ENCODE data around the gene COA3. TPM values are rescaled to one million over a fixed set of nuclear protein-coding genes. Genes with fewer than 3 reads are reported as not detected.

The COA3 gene
- total RNA-seq, 1 experiment from 2014 or later: 64.1 TPM

Small RNAs within 50 kb of the gene (small RNA-seq; reads per million reads assigned to genes)
- gene HMGN2P15 (not detected), gene MIR6781 (not detected)

Other genes with a start within 250 kb of the COA3 start
- 0.22 and 1.3 TPM in 2 replicates for gene HSD17B1, start 245.8 kb downstream of the COA3 start, total RNA-seq (2014; rRNA removed; shearing (Covaris generic); ENCODE audit: low replicate concordance)
- 46.7 and 56.2 TPM in 2 replicates for gene COASY, start 236.6 kb downstream of the COA3 start, total RNA-seq (2014; rRNA removed; shearing (Covaris generic); ENCODE audit: low replicate concordance)
- 33.0 and 42.4 TPM in 2 replicates for gene MLX, start 231.6 kb downstream of the COA3 start, total RNA-seq (2014; rRNA removed; shearing (Covaris generic); ENCODE audit: low replicate concordance)
- gene PSMC3IP, start 221.0 kb downstream of the COA3 start, total RNA-seq (2014; rRNA removed; shearing (Covaris generic); ENCODE audit: low replicate concordance): 5.3 and 7.9 TPM in 2 replicates
- 37.4 and 39.5 TPM in 2 replicates for gene RETREG3, start 189.3 kb downstream of the COA3 start, total RNA-seq (2014; rRNA removed; shearing (Covaris generic); ENCODE audit: low replicate concordance)
- 27.4 and 47.6 TPM in 2 replicates for gene TUBG1, start 189.0 kb downstream of the COA3 start, total RNA-seq (2014; rRNA removed; shearing (Covaris generic); ENCODE audit: low replicate concordance)
- gene TUBG2, start 139.4 kb downstream of the COA3 start, total RNA-seq (2014; rRNA removed; shearing (Covaris generic); ENCODE audit: low replicate concordance): 15.3 and 17.5 TPM in 2 replicates
- gene PLEKHH3, start 121.7 kb downstream of the COA3 start, total RNA-seq (2014; rRNA removed; shearing (Covaris generic); ENCODE audit: low replicate concordance): 6.7 and 7.0 TPM in 2 replicates
- gene CCR10, start 116.9 kb downstream of the COA3 start, total RNA-seq (2014; rRNA removed; shearing (Covaris generic); ENCODE audit: low replicate concordance): 0.22 TPM in 1 of 2 replicates, not detected in the other
- gene CNTNAP1, start 116.2 kb downstream of the COA3 start, total RNA-seq (2014; rRNA removed; shearing (Covaris generic); ENCODE audit: low replicate concordance): 0.19 and 0.65 TPM in 2 replicates
- 38.0 and 52.6 TPM in 2 replicates for gene EZH1, start 53.7 kb downstream of the COA3 start, total RNA-seq (2014; rRNA removed; shearing (Covaris generic); ENCODE audit: low replicate concordance)
- gene RAMP2, start 37.5 kb downstream of the COA3 start, total RNA-seq (2014; rRNA removed; shearing (Covaris generic); ENCODE audit: low replicate concordance): not detected in 2 replicates
- gene VPS25, start 25.3 kb downstream of the COA3 start, total RNA-seq (2014; rRNA removed; shearing (Covaris generic); ENCODE audit: low replicate concordance): 43.9 and 54.0 TPM in 2 replicates
- 0.76 and 3.3 TPM in 2 replicates for gene WNK4, start 18.1 kb downstream of the COA3 start, total RNA-seq (2014; rRNA removed; shearing (Covaris generic); ENCODE audit: low replicate concordance)
- not detected in 2 replicates for gene CNTD1, start 157 bp upstream of the COA3 start, total RNA-seq (2014; rRNA removed; shearing (Covaris generic); ENCODE audit: low replicate concordance)
- 117 and 136 TPM in 2 replicates for gene BECN1, start 25.6 kb upstream of the COA3 start, total RNA-seq (2014; rRNA removed; shearing (Covaris generic); ENCODE audit: low replicate concordance)
- gene PSME3, start 34.7 kb upstream of the COA3 start, total RNA-seq (2014; rRNA removed; shearing (Covaris generic); ENCODE audit: low replicate concordance): 73.4 and 88.7 TPM in 2 replicates
- gene AOC2, start 45.9 kb upstream of the COA3 start, total RNA-seq (2014; rRNA removed; shearing (Covaris generic); ENCODE audit: low replicate concordance): 0.67 and 1.5 TPM in 2 replicates
- gene AOC3, start 52.5 kb upstream of the COA3 start, total RNA-seq (2014; rRNA removed; shearing (Covaris generic); ENCODE audit: low replicate concordance): 0.19 and 0.47 TPM in 2 replicates
- gene G6PC1, start 102.1 kb upstream of the COA3 start, total RNA-seq (2014; rRNA removed; shearing (Covaris generic); ENCODE audit: low replicate concordance): not detected in 2 replicates
- gene AARSD1, start 165.8 kb upstream of the COA3 start, total RNA-seq (2014; rRNA removed; shearing (Covaris generic); ENCODE audit: low replicate concordance): 17.7 and 38.9 TPM in 2 replicates
- gene PTGES3L, start 181.4 kb upstream of the COA3 start, total RNA-seq (2014; rRNA removed; shearing (Covaris generic); ENCODE audit: low replicate concordance): 0.11 and 0.45 TPM in 2 replicates
- 9.2 and 16.6 TPM in 2 replicates for gene RUNDC1, start 181.9 kb upstream of the COA3 start, total RNA-seq (2014; rRNA removed; shearing (Covaris generic); ENCODE audit: low replicate concordance)
- gene RPL27, start 199.7 kb upstream of the COA3 start, total RNA-seq (2014; rRNA removed; shearing (Covaris generic); ENCODE audit: low replicate concordance): 1,746 and 2,567 TPM in 2 replicates
- 19.1 and 27.2 TPM in 2 replicates for gene IFI35, start 208.1 kb upstream of the COA3 start, total RNA-seq (2014; rRNA removed; shearing (Covaris generic); ENCODE audit: low replicate concordance)
- gene VAT1, start 223.7 kb upstream of the COA3 start, total RNA-seq (2014; rRNA removed; shearing (Covaris generic); ENCODE audit: low replicate concordance): 45.7 and 55.1 TPM in 2 replicates
- gene RND2, start 226.5 kb upstream of the COA3 start, total RNA-seq (2014; rRNA removed; shearing (Covaris generic); ENCODE audit: low replicate concordance): 0.30 and 0.36 TPM in 2 replicates